GM10847 (cell line): ENCODE data around the gene LIN7A.

Experiments
- POLR2A ChIP-seq: IDR thresholded peaks from 2 replicates; pipeline ENCODE4 v1.6.1; 2011; ENCODE audit not compliant: insufficient read length; ENCODE audit errors: extremely low read depth

The LIN7A gene

DNA sequence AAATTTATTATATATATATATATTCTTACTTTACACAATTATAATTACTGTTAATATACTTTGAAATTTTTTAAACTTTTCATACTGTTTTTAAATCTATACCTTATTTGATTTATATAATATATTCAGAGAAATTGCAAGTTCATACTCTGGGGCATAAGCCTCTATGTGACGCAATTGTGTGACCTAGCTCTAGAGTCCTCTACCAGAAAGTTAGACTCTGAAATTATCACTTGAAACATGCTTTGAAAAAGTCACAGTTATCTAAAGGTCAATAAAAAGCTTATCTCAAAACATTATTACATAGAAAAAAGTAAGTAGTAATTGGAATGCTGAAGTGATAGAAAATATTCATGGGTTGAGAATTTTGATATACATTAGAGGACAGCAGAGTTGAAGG lies 93.8 kb downstream of the LIN7A start:
- TF ChIP-seq POLR2A = no peak

DNA sequence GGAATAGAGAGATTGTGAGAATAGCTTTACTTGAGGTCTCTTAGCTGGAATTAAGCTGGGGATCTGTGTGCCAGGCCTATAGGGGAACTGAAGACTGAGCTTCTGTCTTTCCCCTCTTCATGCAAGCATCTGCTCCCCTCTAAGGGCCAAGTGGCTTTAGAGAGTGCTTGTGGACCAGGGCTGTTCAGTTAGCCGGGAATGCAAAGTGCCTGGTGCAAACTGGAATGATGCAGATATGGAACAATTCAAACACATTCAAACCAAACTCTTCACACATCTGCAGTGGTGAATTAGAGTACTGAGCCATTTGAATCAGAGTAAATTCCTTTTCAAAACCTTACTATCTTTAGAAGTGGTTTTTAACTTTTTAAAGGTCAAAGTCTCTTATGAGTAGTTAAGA lies 99.0 kb downstream of the LIN7A start:
- no peak for TF ChIP-seq POLR2A

DNA sequence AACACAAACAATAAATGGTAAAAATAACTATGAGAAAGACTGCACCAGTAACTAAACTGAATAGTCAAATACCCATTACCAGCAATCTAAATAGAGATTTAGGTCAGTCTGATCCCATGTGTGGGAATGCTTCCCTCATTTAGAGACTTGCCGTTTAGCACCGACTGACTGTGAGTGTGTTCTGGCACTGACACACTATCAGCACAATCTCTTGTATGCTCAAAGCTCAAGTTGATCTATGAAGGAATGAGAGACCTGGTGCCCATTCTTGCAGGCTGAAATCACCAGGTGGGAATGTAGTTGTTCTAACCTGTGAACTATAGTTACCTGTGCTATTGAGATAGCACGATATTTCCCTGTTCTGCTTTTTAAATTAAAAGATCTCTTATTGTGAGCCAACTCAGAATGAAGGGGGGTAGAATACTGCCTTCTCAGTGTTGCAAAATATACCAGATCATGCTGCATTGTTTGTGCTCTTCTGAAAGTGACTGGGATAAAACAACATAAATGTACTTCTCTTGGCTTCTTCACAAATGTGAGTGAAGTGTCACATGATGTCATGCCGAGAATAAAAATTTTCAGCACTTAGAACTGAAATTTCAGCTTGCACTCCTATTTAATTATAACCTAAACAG lies 99.6 kb downstream of the LIN7A start:
- TF ChIP-seq POLR2A = no peak

DNA sequence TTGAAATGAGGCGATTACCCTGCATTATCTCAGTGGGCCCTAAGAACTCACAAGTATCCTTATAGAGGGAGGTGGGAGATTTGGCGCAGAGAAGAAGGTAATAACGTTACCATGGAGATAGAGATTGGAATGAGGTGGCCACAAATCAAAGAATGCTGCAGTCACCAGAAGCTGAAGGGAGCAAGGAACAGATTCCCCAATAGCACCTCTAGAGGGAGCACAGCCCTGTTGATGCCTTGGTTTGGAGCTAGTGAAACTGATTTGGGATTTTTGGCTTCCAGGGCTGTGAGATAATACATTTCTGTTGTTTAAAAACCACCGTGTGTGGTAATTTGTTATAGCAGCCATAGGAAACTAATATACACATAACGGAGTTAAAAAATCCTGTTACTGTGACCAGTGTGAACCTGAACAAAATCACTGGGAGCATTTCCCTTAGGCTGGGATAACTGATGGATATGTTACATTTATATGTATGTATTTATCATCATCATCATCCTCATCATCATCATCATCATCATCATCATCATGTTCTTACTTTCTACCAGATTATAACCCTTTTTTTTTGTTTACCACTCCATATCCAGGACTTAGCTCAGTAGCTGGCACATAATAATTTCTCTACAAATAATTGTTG lies 100.3 kb downstream of the LIN7A start:
- no peak for TF ChIP-seq POLR2A

DNA sequence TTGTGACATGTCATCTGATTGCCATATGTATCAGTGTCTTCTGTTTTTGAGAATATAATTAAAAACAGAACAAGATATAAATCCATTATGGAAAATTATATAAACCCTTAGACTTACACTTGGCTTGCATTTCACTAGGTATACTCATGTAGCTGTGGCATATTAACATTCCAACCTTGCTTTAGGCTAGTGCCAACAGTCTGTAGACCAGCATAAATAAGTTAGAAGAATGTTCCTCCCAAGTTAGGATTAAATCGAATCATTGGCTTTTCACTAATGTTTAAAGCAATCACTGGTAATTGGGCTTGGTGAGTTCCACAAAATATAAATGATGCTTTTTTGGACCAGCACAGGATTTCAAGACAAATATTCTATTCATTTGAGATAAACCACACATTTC lies 103.0 kb downstream of the LIN7A start:
- TF ChIP-seq POLR2A = no peak

DNA sequence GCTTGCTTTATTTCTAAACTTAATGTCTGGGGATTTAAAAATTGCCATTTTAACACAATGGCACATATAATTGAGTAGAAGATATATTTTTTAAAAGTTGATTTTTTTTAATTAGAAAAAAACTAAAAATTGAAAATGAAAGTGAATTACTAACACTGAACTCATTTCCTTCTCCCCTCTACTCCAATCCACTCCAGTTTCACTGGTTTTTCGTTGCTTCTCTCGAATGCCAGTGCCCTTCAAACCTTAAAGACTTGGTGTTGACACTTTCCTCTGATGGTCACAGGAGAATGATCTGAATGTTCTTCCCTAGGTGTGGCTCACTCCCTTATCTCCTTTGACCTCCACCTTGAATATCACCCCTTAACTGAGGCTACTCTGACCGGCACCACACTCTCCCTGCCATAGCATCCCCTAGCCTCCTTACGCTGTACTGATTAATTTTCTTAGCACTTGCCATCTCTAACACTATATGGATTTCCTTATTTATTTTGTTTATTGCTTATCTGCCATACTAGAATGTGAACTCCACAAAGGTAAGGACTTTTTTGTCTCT lies 107.1 kb downstream of the LIN7A start:
- no peak for TF ChIP-seq POLR2A

DNA sequence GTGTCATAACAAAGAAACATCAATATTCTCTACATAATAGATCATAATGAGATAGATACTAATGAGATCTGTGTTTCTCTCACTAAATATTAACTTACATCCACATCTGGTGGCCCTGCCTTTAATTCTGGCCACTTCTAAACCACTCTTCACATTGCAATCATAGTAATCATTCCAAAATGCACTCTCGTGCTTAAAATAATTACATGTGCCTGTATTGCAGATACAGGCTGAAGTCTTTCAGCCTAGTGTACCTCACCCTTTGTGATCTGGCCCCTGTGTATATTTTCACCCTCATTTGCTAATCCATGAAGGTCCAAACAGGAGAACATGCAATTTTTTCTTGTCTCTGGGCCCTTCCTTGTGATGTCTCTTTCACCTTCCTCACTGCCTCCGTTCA lies 108.0 kb downstream of the LIN7A start:
- TF ChIP-seq POLR2A = no peak

DNA sequence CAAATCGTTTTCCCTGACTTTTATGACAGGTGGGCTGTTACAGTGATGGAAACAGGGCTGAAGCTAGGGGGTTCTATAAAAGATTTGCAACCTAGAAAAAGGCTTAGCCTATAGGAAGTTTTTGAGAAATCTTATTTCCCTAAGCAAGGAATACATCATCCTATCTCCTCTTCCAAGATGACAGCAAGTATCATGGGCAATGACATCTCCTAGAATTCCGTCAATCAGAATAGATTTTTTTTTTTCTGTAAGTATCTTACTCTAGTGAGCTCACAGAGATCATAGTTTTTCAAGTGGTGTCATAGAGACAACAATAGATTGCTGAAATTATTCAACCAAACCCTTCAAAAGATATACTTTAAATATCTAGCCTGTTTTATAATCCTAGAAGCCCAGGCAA lies 112.2 kb downstream of the LIN7A start:
- no peak for TF ChIP-seq POLR2A

DNA sequence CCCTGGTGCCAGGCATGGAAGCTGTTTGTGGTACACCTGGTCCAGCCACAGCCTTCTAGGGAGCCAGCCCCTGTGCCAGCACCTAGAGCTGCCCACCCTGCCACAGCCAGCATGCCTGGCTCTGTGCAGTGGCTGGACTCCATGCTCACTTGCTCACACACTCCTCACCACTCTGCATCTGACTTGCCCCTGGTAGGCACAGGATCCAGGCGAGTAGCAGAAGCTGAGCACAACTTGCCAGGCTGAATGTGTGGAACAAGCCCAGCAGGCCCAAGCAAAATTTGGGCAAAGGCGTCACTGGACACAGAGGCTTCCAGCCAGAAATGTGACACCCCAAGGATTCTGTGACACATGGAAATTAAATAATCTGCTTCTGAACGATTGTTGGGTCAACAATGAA lies 114.3 kb downstream of the LIN7A start:
- no peak for TF ChIP-seq POLR2A

DNA sequence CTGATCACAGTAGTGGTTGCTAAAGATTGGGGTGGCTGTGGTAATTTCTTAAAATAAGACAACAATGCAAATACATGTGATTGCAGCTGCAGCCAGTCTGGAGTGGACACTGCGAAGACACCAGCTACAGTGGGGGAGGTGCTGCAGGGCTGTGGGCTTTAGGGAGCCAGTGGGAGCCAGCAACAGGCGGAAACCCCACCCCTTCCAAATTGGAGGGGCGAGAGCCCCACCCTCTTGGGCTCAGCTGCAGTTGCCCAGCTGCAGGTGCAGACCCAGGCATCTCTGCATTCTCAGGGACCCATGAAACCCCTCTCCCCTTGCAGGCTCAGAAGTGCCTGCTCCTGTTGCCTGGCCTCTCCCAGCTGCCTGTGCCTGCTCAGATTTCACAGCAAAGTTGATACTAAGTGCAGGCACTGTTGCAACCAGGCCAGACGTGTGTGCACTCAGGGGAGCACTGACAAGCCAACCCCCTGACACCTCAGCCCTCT lies 116.2 kb downstream of the LIN7A start:
- TF ChIP-seq POLR2A = no peak

DNA sequence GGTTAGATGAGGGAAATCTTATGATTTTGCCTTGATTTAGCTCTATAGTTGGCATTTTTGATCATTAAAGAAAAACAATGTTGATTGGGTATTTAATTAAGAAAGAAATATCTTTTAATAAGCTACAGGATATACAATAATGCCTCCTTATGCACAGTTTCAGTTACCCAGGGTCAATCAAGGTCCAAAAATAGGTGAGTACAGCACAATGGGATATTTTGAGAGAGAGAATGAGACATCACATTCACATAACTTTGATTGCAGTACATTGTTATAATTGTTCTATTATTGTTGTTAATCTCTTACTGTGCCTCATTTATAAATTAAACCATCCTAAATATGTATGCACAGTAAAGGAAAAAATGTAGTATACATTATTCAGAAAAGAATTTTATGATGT lies 118.9 kb downstream of the LIN7A start:
- TF ChIP-seq POLR2A = no peak

DNA sequence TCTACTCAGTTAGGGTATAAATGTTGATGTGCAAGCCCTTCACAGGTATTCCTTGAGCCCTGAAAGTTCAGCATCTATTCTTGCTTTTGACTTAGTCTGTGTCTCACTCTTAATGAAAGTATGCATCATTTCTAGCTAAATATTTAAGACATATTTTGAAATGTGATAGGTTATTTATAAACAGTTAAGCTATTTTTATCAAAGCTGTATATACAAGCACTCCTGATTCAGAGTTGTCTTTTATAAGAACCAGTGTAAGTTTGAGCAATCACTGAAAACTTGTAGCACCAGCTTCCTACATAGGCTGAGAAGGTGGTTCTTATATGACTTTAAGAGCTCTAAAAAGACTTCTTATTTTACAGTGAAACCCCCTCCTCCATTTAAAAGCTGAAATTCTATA lies 122.4 kb downstream of the LIN7A start:
- TF ChIP-seq POLR2A = no peak

DNA sequence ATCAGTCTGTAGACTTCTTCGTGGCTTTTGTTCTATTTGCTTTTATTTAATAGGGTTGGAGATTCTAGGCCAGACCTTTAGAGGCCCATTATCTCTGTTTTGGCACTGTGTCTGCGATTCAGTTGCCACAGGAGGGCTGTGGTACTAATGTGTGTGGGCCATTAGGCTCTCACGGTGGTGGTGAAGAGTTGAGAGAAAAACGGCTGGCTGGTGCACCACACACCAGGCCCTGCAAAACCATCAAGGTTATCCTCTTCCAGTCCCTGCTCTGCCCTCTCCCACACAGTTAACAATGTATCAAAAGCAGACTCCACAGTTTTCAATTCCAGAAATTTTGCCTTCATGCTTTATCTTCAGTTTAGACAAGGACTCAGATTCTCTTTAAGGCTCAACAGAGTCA lies 123.3 kb downstream of the LIN7A start:
- TF ChIP-seq POLR2A = no peak

DNA sequence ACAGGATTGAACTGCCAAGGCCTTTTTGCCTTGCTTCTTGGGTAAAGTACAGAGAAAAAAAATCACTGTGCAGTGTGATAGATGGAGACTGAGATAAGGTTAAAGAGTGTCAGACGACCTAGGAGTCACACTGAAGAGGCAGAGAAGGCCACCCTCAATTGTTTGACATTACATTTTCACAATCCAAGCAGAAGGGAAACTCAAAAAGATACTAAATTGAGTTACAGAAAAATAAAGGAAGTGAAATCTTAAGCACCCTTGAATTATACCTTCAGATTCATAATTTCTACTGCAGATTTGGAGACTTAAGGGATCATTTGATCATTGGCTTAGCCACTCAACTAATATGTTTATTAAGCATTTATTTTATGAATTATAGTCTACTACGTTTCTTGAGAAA lies 123.9 kb downstream of the LIN7A start:
- TF ChIP-seq POLR2A = no peak

DNA sequence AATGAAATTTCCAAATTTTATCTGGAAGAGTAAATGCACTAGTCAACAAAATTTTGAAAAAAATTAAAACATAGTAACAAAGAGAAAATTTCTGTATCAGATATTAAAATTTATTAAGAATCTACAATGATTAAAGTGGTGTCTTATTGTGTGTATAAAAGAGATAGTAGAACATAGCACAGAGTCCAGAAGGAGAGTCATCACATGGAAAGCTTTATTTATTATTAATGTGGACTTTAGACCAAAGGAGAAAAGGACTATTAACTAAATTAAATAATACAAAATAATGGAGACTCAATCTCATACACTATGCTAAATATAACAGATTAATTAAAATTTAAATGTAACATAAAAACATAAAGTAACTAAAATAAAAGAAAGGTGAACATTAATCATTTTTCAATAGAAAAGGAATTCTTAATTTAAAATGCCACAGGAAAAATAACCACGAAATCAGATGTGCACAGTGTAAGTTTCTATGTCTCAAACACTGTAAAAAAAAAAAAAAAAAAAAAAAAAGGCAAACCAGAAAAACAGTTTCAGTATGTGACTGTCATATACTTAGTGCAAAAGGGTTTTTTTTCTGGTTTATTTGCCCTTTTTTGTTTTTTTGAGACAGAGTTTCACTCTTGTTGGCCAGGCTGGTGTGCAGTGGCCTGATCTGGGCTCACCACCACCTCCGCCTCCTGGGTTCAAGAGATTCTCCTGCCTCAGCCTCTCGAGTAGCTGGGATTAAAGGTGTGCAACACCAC lies 125.6 kb downstream of the LIN7A start:
- no peak for TF ChIP-seq POLR2A

DNA sequence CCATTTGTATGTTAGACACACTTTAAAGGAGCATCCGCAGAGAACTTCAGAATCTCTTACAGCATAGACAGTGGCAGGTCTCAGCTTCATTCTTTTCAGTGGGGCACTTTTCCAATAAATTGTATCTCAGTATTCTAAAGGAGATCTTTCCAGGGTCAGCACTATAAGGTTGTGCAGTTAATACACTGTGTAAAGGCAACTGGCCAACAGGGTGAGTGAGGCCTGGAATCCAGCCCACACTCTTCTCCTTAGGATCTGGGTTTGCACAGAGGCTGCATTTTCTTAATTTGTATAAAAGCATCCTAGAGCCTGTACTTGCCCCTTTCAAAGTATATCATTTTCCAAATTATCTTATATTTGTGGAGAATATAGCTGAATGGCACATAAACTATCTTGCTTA lies 126.9 kb downstream of the LIN7A start:
- no peak for TF ChIP-seq POLR2A
